NCI-H82 treated with DMSO at 0.1 percent for 48 hours (cell line): ENCODE measurements around the gene GPR17.

Experiments
- DNase-seq: peaks from one replicate; lab custom pipeline; 2025; ENCODE audit not compliant: unreplicated experiment; lab: John Stamatoyannopoulos, UW

The GPR17 gene, protein sequence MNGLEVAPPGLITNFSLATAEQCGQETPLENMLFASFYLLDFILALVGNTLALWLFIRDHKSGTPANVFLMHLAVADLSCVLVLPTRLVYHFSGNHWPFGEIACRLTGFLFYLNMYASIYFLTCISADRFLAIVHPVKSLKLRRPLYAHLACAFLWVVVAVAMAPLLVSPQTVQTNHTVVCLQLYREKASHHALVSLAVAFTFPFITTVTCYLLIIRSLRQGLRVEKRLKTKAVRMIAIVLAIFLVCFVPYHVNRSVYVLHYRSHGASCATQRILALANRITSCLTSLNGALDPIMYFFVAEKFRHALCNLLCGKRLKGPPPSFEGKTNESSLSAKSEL

DNA sequence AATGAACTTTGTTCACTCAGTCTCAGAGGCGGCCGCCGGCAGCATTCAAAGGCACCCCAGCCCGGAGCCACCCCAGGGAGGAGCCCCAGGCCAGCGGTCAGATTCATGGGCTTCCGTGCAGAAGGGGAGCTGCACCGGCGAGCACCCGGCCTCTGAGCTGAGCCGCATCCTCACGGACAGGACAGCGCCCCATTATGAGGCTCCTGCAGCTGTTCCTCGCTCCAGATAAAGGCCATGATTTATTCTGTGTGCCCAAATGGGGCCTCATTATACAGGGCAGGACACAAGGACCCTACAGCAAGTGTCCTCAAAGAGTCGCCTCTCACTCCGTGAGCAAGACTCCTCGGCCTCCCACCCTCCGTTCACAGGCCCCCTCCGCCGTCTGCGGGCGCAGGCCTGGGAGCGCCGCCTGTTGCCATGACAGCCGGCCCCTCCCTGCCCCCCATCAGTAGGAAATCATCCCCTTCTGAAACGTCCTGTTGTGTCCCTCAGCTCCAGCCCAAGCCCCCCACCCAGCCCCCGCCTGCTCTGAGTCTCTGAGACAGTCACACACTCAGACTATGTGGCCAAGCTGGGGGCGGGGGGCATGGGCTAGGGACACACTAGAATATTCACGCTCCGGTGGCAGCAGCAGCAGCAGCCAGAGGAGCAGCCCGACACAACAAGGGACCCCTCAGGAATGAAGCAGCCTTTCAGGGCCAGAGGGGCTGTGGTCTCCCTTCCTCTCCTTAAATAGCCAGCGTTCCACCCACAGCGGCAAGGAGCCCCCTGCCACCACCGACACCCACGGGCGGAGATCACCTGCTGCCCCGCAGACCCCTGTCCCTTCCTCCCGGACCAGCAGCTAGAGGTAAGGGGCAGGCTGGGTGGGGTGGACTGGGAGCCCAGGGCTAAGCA is at the start of gene GPR17:
Gene GPR17 (plus strand): TSS at position 759 of the 897 bp plus-strand sequence. CDS start 4,583 bp downstream, outside the sequence.
- DNase-seq, result no peak

DNA sequence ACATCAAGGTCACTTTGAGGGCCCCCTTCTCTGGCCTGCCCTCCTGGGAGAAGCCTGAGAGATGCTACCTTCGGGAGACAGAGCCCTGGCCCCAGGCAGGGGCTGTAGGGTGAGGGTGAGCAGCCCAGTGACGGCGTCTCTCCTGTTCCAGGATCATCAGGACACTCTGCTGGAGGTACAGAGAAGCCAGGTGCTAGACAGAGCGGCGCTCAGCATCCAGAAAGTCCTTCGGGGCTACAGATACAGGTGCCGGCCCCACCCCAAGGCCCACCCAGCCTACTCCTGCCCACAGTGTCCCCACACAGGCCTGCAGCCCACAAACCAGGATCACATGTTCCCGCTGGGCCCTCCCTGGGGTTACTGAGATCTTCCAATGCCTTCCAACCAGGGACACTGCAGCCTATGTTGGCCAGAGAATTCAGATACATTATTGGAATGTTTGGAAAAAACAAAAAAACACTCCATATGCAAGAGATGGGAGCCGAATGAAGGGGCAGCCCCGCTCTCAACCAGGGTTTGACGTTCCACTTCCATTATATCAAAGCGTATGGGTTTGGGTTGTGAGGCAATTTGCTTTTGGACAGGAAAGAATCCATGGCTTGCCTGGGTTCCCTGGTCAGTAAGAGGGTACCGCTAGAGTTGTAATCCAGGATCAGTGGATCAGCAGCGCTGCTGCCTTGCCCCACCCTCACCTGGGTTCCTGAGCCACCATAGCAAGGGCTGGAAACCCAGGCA is 49.5 kb upstream of the GPR17 start:
- no peak for DNase-seq

DNA sequence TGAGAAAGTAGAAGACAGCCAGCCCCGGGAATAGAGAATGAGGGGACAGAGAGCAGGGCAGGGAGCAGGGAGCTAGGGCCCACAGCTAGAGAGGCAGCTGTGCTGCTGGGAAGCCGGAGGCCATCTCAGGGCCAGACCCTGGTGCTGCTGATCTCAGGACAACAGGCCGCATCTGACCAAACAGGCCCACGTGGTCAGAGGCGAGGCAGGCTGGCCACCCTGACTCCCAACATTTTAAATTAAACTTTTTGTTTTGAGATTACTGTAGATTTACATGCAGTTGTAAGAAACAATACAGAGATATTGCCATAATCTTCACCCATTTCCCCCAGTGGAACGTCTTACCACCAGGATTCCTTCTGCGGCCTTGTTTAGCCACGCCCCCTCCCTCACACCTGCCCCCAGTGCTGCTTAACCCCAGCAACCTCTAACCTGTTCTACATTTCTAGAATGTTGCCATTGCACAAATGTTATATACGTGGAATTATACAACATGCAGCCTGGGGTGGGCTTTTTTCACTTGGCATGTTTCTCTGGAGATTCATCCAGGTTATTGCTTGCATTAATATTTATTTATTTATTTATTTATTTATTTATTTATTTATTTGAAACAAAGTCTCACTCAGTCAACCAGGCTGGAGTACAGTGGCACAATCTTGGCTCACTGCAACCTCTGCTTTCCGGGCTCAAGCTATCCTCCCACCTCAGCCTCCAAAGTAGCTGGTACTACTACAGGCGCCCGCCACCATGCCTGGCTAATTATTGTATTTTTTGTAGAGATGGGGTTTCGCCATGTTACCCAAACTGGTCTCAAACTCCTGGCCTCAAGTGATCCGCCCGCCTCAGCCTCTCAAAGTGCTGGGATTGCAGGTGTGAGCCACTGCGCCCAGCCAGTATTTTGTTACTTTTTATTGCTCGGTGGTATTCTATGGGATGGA is 48.6 kb upstream of the GPR17 start:
- no peak for DNase-seq

DNA sequence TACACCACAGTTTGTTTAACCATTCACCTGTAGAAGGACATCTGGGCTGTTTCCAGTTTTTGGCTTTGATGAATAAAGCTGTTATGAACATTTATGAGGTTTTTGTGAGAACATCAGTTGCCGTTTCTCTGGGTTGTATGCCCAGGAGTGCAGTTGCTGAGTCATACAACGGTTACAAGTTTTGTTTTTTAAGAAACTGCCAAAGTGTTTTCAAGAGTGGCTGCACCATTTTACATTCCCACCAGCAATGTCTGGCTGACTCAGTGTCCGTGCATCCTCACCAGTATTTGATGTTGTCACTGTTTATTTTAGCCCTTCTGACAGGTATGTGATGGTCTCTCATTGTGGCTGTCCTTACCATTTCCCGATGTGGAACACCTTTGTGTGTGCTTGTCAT is 48.0 kb upstream of the GPR17 start:
- no peak for DNase-seq

GRCh38 chr2:127598711-127599110 is 47.2 kb upstream of the GPR17 start:
- no peak for DNase-seq

- no peak for DNase-seq
Measured at GRCh38 chr2:127599211-127599610, 46.7 kb upstream of the GPR17 start.

DNA sequence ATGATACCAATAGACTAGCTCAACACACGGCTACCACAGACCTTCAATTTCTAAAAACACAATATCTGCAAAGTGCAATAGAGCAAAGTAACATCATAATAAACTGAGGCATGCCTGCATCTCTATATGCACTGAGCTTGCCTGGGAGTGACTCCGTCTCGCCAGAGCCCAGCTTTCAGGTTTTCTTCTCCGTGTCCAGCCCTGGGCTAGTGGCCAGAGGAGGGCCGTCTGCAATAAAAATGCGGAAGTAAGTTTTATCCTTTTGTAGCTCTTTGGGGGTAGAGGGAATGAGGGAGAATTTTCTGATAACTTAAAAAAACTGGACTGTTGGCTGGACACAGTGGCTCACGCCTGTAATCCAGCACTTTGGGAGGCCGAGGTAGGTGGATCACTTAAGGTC is 41.0 kb upstream of the GPR17 start:
- DNase-seq, result no peak

GRCh38 chr2:127605691-127606263 is 40.2 kb upstream of the GPR17 start:
- DNase-seq, result no peak

DNA sequence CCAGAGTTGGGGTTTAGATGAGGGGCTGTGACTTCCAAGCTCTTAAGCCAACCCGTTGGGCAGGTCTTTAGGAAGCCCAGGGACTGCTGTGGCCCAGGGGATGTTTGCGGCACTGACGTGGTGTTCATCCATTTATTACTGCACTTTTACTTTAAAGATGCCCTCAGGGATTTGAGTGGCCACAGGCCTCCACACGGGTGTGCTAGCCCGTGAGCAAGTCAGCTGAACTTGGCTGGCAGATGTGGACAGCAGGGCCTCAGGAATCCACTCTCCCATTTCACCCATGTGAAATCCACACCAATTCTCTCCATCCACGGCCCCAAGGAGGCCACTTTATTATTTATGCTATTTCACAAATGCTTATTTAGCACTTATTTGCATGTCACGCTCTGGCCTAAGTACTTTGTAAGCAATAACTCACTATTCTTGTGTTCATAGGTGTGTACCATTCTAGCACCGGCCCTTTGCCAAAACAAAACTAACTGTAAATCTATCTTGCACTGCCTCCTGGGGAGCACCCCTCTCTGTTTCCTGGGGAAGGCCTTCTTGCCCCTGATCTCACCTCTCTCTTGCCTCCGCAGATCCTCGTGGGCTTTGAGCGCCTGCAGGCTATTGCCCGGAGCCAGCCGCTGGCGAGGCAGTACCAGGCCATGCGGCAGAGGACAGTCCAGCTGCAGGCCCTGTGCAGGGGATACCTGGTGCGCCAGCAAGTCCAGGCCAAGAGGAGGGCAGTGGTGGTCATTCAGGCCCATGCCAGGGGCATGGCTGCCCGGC is 39.1 kb upstream of the GPR17 start:
- no peak for DNase-seq

DNA sequence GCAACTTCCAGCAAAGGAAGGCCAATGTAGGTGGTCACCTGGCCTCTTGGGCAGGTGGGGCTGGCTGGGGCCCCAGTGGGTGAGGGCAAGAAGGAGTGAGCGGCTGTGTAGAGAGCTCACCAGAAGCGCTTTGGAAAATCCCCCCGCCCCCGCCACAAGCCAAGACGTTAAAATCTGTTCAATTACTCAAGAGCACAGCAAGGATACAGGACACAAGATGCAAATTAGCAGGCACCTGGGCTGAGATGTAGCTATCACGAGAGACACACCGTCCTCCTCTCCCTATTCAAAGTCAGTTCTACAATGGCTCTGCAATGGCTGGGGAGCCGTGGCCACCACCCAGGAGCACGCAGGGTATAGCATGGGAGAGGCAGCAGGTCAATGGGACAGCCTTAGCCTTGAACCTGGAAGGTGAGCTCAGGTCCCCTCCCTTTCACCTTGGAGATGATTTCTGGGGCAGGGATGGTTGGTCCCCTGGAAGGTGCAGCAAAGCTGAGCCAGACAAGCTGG is 38.5 kb upstream of the GPR17 start:
- DNase-seq, result no peak

DNA sequence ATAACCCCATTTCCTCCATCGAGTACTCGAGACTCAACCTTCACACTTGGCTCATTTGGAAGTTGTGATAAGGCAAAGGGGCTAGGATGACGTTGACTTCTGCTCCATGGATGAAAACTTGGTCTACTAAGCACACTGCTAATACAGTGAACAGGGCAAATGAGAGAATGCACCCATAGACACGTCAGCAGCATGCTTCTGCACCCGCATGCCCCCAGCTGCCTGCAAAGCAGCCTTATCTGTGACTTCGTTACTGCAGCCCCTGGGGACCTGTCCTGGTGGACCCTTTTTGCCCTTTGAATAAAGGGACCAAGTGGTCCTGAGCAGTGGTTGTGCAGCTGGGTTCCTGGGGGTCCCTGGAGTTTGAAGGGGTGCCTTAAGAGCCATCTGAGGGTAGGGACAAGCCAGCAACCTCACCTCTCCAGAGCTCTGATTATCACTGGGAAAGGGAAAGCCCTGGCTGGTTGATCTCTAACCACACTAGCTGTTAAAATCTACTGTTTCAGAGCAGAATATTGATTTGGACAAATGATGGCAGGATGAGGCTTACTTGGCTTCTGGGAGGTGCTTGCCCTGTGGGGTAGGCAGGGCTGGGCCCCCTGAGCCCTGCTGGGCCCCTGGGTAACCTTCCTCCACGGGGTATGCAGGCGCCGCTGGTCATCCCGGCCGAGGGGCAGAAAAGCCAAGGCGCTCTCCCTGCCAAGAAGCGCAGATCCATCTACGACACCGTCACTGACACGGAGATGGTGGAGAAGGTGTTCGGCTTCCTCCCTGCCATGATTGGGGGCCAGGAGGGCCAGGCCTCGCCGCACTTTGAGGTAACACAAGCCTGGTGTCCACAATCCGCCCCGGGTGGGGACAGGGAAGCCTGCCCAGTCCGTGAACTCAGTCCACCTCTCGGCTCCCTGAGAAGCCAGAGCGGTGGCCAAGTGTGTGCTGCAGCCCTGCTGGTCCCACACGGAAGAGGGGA is 37.6 kb upstream of the GPR17 start:
- DNase-seq, result no peak

GRCh38 chr2:127609031-127609751 is 36.8 kb upstream of the GPR17 start:
- no peak for DNase-seq

DNA sequence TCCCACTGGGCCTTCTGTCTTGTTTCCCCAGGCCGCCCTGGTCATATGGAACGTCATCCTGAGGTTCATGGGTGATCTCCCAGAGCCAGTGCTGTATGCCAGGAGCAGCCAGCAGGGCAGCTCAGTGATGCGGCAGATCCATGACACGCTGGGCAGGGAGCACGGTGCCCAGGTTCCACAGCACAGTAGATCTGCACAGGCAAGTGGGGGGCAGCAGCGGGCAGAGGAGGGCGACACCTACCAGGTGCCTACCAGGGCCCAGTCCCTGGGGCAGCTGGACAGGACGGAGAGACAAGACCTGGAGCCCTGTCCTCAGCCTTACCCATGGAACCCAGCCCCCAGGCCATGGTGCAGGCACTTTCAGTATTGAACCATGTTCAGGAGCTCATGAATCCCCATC is 36.1 kb upstream of the GPR17 start:
- DNase-seq, result no peak

DNA sequence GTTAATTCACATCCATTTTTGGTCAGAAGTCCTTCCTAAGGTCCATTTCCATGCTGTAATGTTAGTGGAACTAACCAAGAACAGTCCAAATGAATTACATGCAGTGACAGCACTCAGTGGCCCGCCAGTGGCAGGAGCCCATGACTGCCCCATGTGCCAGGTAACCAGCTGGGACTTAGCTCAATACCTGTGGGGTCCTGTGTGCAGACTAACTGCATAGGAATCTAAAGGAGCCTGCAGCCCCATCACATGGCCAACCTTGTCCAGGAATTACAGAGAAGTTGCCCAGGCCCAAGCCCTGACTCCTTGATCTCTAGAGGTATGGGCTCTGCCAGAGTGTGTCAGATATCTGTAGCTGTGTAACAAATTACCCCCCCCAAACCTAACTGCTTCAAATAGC is 35.4 kb upstream of the GPR17 start:
- DNase-seq, result no peak

GRCh38 chr2:127611076-127611925 is 34.7 kb upstream of the GPR17 start:
- no peak for DNase-seq

DNA sequence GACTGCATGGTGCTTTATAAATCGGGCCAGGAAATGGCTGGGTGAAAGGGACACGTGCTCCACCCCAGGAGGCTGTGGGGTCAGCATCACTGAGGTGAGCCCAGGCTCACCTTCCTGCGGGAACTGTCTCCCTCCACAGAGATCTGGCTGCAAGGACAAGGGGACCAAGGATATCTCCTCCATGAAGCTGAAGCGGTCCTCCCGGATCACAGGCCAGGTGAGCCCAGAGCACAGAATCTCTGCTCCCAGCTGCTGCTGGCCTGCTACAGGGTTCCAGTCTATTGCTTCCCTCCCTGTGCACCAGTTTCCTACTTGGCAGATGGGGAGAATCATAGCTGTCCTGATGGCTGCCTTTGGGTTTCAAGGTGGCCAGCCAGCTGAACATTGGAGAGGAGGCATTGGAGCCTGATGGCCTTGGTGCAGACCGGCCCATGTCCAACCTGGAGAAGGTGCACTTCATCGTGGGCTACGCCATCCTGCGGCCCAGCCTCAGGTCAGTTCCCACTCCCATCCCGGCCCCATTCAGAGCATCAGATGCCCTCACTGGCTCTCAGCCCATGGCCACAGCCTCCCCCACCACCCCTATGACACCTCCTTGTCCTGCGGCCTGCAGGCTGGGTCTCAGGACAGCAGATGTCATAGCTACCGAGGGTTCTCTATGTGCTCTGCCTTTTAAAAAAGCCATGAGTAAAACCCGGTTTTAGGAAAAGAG is 33.7 kb upstream of the GPR17 start:
- DNase-seq, result no peak
